IMR-90 (cell line): ENCODE data around the gene KCNC2. TPM values are rescaled to one million over a fixed set of nuclear protein-coding genes. Genes with fewer than 3 reads are reported as not detected.

Experiments
- ATAC-seq: fragments of 200-7000 bp; cut with Tn5 transposase; 2 replicates; pipeline ENCODE4 v1.9.1; 2020; ENCODE audit warnings: low read depth, mild to moderate bottlenecking, moderate library complexity
- BruUV-seq: library from RNA; stranded (reverse); fragments of 400-500 nt; replicated peaks from 2 replicates; lab custom pipeline; 2021; lab: Mats Ljungman, UMichigan
- CTCF ChIA-PET: fragments of 300-600 bp; formaldehyde crosslinking; extraction: SDS; loops from one replicate; lab custom pipeline; 2021; ENCODE audit warnings: antibody characterized with exemption; lab: Yijun Ruan, JAX
- POLR2A ChIA-PET: fragments of 300-600 bp; sonication (Branson Sonifier 250); formaldehyde crosslinking; loops from one replicate; lab custom pipeline; 2022; ENCODE audit warnings: antibody characterized with exemption; ENCODE audit not compliant: unreplicated experiment; lab: Charles Lee
- DNase-seq: peaks from one replicate; pipeline ENCODE4 v3.0.0; 2013
- H2AFZ ChIP-seq: replicated peaks from 2 replicates; pipeline ENCODE3; 2013; ENCODE audit warnings: low read length, mild to moderate bottlenecking; ENCODE audit not compliant: poor library complexity
- H2AK5ac ChIP-seq: 2 replicates; pipeline ENCODE4 v1.6.1; 2013; ENCODE audit warnings: low read depth, low read length, inconsistent platforms
- H2AK9ac ChIP-seq: replicated peaks from 2 replicates; pipeline ENCODE3; 2013; ENCODE audit warnings: mild to moderate bottlenecking, low read depth, low read length, moderate library complexity; ENCODE audit not compliant: poor library complexity
- H2BK120ac ChIP-seq: 2 replicates; pipeline ENCODE4 v1.6.1; 2013; ENCODE audit warnings: low read depth, low read length, inconsistent platforms
- H2BK15ac ChIP-seq: 3 replicates; pipeline ENCODE4 v1.6.1; 2013; ENCODE audit warnings: low read depth, low read length, inconsistent platforms
- H2BK20ac ChIP-seq: 2 replicates; pipeline ENCODE4 v1.6.1; 2013; ENCODE audit warnings: low read depth, mild to moderate bottlenecking, inconsistent platforms, low read length, moderate library complexity
- H2BK5ac ChIP-seq: 2 replicates; pipeline ENCODE4 v1.6.1; 2013; ENCODE audit warnings: mild to moderate bottlenecking, low read depth, low read length, inconsistent platforms; ENCODE audit not compliant: poor library complexity, severe bottlenecking
- H3K14ac ChIP-seq: replicated peaks from 2 replicates; pipeline ENCODE4 v1.6.1; 2013; ENCODE audit warnings: low read depth, low read length, inconsistent platforms
- H3K18ac ChIP-seq: 2 replicates; pipeline ENCODE4 v1.6.1; 2013; ENCODE audit warnings: low read depth, low read length, control low read depth
- H3K23ac ChIP-seq: 2 replicates; pipeline ENCODE4 v1.6.1; 2013; ENCODE audit warnings: low read depth, low read length, inconsistent platforms
- H3K27ac ChIP-seq: 2 replicates; pipeline ENCODE4 v1.5.1; 2013; ENCODE audit warnings: mild to moderate bottlenecking, control low read depth, low read length; ENCODE audit not compliant: insufficient read depth
- H3K27me3 ChIP-seq: 2 replicates; pipeline ENCODE4 v1.6.1; 2013; ENCODE audit warnings: low read length; ENCODE audit not compliant: control insufficient read depth, insufficient read depth
- H3K36me3 ChIP-seq: 2 replicates; pipeline ENCODE4 v1.6.1; 2013; ENCODE audit warnings: low read length, mixed read lengths; ENCODE audit not compliant: control insufficient read depth, insufficient read depth
- H3K4ac ChIP-seq: 2 replicates; pipeline ENCODE4 v1.6.1; 2013; ENCODE audit warnings: low read depth, low read length, inconsistent platforms
- H3K4me1 ChIP-seq: 2 replicates; pipeline ENCODE4 v1.6.1; 2013; ENCODE audit warnings: low read length, mixed read lengths; ENCODE audit not compliant: control insufficient read depth, insufficient read depth
- H3K4me2 ChIP-seq: 2 replicates; pipeline ENCODE4 v1.6.1; 2013; ENCODE audit warnings: low read depth, mild to moderate bottlenecking, control low read depth, low read length, moderate library complexity
- H3K4me3 ChIP-seq: 2 replicates; pipeline ENCODE4 v1.5.1; 2013; ENCODE audit warnings: low read depth, mild to moderate bottlenecking, control low read depth, low read length, moderate library complexity; ENCODE audit not compliant: insufficient read depth
- H3K56ac ChIP-seq: 2 replicates; pipeline ENCODE4 v1.6.1; 2013; ENCODE audit warnings: low read length, inconsistent platforms; ENCODE audit not compliant: insufficient read depth; ENCODE audit errors: extremely low read depth
- H3K79me1 ChIP-seq, 2 experiments: 2 replicates each; pipeline ENCODE4 v1.6.1; 2013; ENCODE audit warnings: low read length in 2 of 2, inconsistent platforms in 1 of 2, low read depth in 1 of 2
- H3K9ac ChIP-seq: 2 replicates; pipeline ENCODE4 v1.6.1; 2013; ENCODE audit warnings: low read depth, low read length, control low read depth
- H3K9me1 ChIP-seq: 2 replicates; pipeline ENCODE4 v1.6.1; 2013; ENCODE audit warnings: low read length, inconsistent platforms; ENCODE audit not compliant: insufficient read depth
- H3K9me3 ChIP-seq: 2 replicates; pipeline ENCODE4 v1.6.1; 2013; ENCODE audit warnings: low read length; ENCODE audit not compliant: control insufficient read depth, insufficient read depth
- H4K20me1 ChIP-seq: 2 replicates; pipeline ENCODE4 v1.6.1; 2013; ENCODE audit warnings: low read length, inconsistent platforms; ENCODE audit not compliant: insufficient read depth
- H4K5ac ChIP-seq: 2 replicates; pipeline ENCODE4 v1.6.1; 2013; ENCODE audit warnings: mild to moderate bottlenecking, low read depth, low read length, control low read depth
- H4K8ac ChIP-seq, 2 experiments: 2 replicates each; pipeline ENCODE4 v1.6.1; 2013; ENCODE audit warnings: low read depth in 2 of 2, low read length in 2 of 2, control low read depth in 1 of 2, inconsistent platforms in 1 of 2
- H4K91ac ChIP-seq: 2 replicates; pipeline ENCODE4 v1.6.1; 2013; ENCODE audit warnings: low read depth, low read length, inconsistent platforms; ENCODE audit not compliant: insufficient read depth
- FOS ChIP-seq: fragments of 150-350 bp; IDR thresholded peaks from 2 replicates; pipeline ENCODE4 v1.6.1; 2016; ENCODE audit warnings: low read depth, low read length
- MAZ ChIP-seq: IDR thresholded peaks from 2 replicates; pipeline ENCODE4 v1.6.1; 2012; ENCODE audit warnings: low read depth, mild to moderate bottlenecking, low read length, improper control_type of control experiment, moderate library complexity, borderline replicate concordance
- MXI1 ChIP-seq: IDR thresholded peaks from 2 replicates; pipeline ENCODE4 v1.6.1; 2012; ENCODE audit warnings: low read depth, mild to moderate bottlenecking, low read length, moderate library complexity, borderline replicate concordance
- RAD21 ChIP-seq: IDR thresholded peaks from 2 replicates; pipeline ENCODE4 v1.6.1; 2012; ENCODE audit warnings: low read length, improper control_type of control experiment
- RFX5 ChIP-seq: IDR thresholded peaks from 2 replicates; pipeline ENCODE4 v1.8.0; 2012; ENCODE audit warnings: low read depth, mild to moderate bottlenecking, low read length, moderate library complexity
- WGBS, 2 experiments: methylation state at CpG; one replicate each; pipeline versions ENCODE4 v1.1.5 to v1.1.7; 2013; ENCODE audit warnings: missing lambda C conversion rate in 2 of 2; ENCODE audit not compliant: insufficient read length in 1 of 2; ENCODE audit errors: extremely low coverage in 2 of 2; 5-methylcytosine and 5-hydroxymethylcytosine counted together
- dilution Hi-C: fragments of 300-500 bp; cut with HindIII; formaldehyde crosslinking; loops from one replicate; pipeline ENCODE4 v1.14.3; 2018; ENCODE audit warnings: low sequenced_read_pairs; ENCODE audit not compliant: unreplicated experiment
- in situ Hi-C: fragments of 300-500 bp; cut with MboI; formaldehyde crosslinking; loops from 3 replicates; pipeline ENCODE4 v1.14.3; 2019; ENCODE audit warnings: low sequenced_read_pairs, inconsistent platforms, mixed read lengths
- intact Hi-C: fragments of 100-400 bp; cut with micrococcal nuclease; formaldehyde crosslinking; loops from 2 replicates; pipeline ENCODE4 v1.10.0; 2022
- polyA plus RNA-seq, 3 experiments: library from polyadenylated mRNA; depleted of rRNA; stranded (reverse); fragments of >200 nt; gene quantifications; 2 replicates each; pipeline ENCODE4 v1.2.3, GENCODE V29; 2012; ENCODE audit warnings: low replicate concordance in 1 of 3
- total RNA-seq: library from RNA; depleted of rRNA; stranded (reverse); fragments of >200 nt; gene quantifications from 2 replicates; pipeline ENCODE4 v1.2.3, GENCODE V29; 2012

KCNC2 gene
- total and polyA plus RNA-seq, 2 of the 4 experiments (the other 2 are of a cell fraction), result not detected

GRCh38 chr12:75192196-75192595 lies 17.4 kb downstream of the KCNC2 start:
- Histone ChIP-seq H2BK120ac (no peak overlapping the region), H4K91ac (no peak overlapping the region), H3K4me3 (no peak overlapping the region), H4K20me1 (no peaks in the 10 kb centered on the region), H2BK15ac (no peak overlapping the region), H3K18ac (no peak overlapping the region), H3K9me1 (no peaks in the 10 kb centered on the region), H2AK5ac (no peak overlapping the region), H4K8ac (no peak overlapping the region), H3K9ac (no peak overlapping the region), H3K4ac (no peak overlapping the region), H3K56ac (no peak overlapping the region), H3K27me3 (peaks cover 3% of the 10 kb centered on the region; the same call in 1 of the 2 replicates), H2AFZ (no peak overlapping the region), H3K27ac (no peak overlapping the region), H3K4me1 (no peaks in the 10 kb centered on the region), H2BK5ac (no peak overlapping the region), H2BK20ac (no peak overlapping the region), H3K4me2 (no peak overlapping the region), H3K9me3 (no peaks in the 10 kb centered on the region), H3K36me3 (no peaks in the 10 kb centered on the region), H3K14ac (no peak overlapping the region), H3K23ac (no peak overlapping the region), H2AK9ac (no peak overlapping the region), H4K5ac (no peak overlapping the region), H3K79me1 (no peaks in the 10 kb centered on the region)
- ATAC-seq (no peak), DNase-seq (no peak)
- no CpG with 5 or more reads among the region's 9 CpGs for WGBS, 2 experiments
- in situ Hi-C loops (no loop called here), intact Hi-C loops (no loop called here), dilution Hi-C loops (no loop called here)
- TF ChIP-seq FOS (no peak), MXI1 (no peak), MAZ (no peak), RAD21 (no peak), RFX5 (no peak)
- BruUV-seq, result no TSS peak
- CTCF ChIA-PET, result no interaction called here
- POLR2A ChIA-PET, result no interaction called here
